Activated CD4-positive, alpha-beta T cell treated with anti-CD3 and anti-CD28 coated beads, Interleukin-2, amount 50 U/mL, for 1 hour (primary cell): ENCODE results near the gene MTFP1.
"Not testable (repeated sequence)": the region's sequence is repeated elsewhere in the genome, so short reads cannot be mapped to it uniquely, and the experiment has no call there.

Experiments used
- DNase-seq: peaks from one replicate; pipeline ENCODE4 v3.0.0-alpha.2; 2020

Gene MTFP1

DNA sequence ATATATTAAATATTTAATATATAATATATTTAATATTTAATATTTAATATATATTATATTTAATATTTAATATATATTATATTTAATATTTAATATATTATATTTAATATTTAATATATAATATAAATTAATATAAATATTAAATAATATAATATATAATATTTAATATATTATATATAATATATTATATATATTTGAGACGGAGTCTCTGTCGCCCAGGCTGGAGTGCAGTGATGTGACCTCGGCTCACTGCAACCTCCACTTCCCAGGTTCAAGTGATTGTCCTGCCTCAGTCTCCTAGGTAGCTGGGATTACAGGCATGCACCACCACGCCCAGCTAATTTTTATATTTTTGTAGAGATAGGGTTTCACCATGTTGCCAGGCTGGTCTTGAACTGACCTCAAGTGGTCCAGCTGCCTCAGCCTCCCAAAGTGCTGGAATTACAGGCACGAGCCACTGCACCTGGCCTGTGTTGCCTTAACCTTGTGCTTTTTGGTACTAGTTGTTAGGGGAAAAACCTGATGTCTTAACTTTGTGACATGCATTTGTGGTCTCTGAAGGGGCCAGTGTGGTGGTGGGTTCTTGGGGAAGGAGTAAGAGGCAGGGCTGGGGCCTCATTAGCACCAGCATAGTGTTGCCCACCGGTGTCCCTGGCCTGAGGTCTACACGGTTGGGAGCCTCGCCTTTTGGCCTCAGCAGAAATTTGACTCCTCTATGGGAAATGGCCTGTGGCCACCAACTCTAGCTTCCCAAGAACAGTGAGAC, 29.7 kb downstream of the MTFP1 start:
- DNase-seq, result no peak

DNA sequence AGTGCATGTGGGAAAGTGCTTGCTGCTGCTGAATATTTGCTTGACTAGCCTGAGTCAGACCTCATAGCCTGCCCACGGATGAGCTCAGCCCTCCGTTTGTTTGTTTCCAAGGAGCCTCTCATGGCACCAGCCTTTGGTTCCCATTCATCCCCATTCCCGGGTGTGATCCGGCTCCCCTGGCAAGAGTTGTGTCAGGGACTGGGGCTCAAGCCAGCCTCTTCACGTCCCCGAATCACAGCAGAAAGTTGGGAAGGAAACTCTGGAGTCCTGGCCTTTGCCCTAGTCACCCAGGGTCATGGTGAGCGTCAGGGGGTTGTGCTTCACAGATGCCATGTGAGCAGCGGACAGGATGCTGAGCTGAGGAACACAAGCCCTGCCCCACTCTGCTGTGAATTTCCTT, 32.4 kb downstream of the MTFP1 start:
- DNase-seq, result no peak

DNA sequence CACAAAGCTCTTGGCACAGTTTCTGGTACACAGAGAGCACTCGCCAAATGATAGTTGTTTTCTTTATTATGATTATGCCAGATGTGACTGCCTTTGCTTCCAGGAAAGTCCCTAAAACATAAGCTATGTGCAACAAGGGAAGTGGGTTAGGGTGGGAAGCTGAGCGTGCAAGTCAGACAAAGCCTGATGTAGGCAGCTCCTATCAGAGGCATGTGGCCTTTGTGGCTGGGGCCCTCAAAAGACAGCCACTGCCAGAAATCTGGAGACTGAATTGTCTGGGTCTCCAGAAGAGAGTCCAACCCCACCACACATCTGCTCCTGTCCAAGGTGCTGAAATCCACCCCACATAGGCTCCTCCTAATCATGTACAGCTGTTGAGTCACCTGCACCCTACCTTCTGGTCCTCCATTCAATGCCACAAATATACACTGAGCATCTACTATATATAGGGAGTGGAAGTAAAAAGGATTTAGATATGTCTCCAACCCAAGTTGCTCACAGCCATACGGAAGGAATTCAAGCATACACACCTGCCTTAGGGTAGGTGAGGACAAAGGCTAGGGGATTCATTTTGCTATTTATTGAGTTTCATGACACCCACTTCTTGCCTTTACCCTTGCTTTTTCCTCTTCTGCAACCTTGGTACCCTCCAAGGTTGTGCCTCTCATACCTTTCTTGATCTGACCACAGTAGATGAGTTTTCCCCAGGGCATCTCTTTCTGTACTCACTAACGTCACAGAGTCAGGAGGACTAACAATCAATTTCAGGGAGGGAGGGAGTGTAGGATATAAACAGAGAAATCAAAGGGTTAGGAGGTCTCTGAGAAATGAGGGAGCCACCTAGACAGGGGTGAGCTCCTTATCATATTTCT, 33.8 kb downstream of the MTFP1 start:
- DNase-seq, result no peak

DNA sequence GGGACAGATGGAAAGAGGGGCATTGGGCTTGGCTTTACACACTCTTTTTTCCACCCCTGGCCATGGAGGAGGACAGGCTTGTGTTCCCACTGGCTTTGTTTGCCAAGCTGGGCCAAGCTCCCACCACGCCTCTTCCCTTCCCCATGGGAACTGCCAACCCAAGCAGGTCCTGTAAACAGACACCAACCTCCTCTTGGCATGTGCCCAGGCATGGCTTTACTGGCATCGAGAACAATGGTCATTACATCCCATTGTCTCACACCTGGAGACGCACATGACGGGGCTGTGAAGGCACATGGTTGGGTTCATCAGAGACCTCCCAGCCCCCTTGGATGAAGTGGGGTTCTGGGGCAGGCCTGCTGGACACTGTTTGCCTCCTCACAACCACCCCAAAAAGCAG, 34.6 kb downstream of the MTFP1 start:
- no peak for DNase-seq

DNA sequence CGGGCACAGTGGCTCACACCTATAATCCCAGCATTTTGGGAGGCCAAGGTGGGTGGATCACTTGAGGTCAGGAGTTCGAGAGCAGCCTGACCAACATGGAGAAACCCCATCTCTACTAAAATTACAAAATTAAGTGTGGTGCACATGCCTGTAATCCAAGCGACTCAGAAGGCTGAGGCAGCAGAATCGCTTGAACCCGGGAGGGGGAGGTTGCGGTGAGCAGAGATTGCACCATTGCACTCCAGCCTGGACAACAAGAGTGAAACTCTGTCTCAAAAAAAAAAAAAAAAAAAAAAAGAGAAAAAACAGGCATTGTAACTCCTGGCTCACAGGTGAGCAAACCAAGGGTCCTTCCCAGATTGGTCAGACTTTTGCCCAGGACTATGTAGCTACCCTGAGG, 35.0 kb downstream of the MTFP1 start:
- DNase-seq, result not testable (repeated sequence)

DNA sequence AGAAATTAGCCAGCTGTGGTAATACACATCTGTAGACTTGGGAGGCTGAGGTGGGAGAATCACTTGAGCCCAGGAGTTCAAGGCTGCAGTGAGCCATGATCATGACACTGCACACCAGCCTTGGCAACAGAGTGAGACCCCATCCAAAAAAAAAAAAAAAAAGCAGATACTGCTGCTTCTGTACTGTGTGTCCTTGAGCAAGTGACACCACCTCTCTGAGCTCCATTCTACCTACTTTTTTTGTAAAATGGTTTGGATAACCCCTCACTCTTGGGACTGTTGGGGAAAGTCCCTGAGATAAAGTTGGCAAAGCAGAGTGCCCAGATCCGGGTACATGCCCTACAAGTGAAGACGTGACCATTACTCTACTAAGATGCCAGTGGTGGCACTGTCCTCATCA, 43.6 kb downstream of the MTFP1 start:
- DNase-seq, result no peak

DNA sequence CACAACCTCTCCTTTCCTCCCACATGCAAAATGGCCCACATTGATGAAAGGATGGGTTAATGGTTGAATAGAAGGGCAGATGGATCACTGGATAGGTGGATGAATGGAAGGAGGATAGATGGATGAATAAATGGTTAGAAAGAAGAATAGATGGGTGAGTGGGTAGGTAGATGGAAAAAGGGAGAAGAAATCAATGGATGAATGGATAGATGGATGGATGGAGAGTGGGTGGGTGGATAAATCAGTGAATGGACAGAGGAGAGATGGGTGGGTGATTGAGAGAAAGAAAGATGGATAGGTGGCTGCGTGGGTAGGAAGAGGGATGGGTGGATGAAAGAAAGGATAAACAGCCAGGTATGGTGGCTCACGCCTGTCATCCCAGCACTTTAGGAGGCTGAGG, 45.1 kb downstream of the MTFP1 start:
- DNase-seq, result no peak

DNA sequence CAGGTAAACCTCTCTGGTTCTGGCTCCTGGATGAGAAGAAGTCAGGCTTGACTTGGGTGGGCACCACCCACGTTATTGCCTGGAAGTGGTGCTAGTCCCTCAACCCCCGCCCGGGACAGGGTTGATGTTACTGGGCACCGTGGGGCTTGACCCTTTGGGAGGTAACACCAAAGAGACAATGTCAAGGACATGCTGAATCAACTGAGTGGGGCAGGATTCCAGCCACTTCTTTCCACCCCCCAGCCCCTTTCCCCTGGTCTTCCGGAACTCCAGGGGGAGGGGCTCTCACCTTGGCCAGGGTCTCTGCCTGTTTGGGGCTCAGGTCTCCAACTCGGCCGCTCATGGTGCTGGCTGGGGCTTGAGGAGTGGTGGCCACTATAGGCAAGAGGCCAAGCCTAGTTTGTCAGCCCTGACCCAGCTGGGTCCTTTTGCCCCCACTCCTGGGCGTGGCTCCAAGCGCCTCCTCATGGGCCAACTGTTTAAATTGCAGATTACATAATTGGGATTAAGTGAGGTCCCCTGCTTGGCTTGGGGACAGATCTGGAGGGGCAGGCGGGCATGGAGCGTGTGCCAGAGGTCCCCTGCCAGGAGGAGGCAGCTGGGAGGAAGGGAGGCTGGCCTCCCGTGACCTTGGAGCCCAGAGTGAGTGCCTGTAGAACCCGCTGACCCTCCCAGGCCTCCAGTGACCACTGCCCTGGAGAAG, 46.2 kb downstream of the MTFP1 start, which contains the start of gene SEC14L3:
TSS of gene SEC14L3 (minus strand) at position 402 of the 703 bp plus-strand sequence. CDS start at position 343, 59 bp downstream.
- no peak for DNase-seq

DNA sequence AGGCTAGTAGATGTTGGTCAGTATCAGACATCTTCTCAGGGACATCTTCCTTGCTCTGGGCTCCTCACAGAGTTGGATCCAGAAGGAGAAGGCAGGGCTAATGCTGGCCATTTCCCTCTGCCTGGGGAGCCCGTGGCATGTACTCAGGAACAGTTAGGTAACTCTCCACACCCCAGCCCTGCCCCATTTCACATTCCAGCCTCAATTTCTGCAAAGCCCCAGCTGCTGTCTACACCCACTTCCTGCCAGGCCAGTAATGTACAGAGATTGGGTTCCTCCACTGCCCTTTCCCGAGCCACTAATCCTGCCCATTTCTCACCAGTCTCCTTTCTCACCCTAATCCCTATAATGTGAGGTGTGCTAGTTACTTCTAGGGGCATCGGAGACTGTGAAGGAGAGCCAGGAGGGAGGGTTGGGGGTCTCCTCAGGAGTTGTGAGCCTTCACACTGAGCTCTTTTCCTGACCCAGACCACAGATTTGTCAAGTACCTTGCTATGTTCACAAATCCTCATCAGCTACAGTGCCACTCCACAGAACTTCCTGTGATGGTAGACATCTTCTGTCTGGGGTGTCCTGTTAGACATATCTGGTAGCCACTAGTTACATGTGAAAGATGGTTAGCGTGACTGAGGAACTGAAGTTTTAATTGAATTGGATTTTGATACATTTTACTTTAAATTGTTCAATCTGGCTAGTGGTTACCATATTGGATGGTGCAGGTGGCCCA, 47.6 kb downstream of the MTFP1 start:
- DNase-seq, result no peak

DNA sequence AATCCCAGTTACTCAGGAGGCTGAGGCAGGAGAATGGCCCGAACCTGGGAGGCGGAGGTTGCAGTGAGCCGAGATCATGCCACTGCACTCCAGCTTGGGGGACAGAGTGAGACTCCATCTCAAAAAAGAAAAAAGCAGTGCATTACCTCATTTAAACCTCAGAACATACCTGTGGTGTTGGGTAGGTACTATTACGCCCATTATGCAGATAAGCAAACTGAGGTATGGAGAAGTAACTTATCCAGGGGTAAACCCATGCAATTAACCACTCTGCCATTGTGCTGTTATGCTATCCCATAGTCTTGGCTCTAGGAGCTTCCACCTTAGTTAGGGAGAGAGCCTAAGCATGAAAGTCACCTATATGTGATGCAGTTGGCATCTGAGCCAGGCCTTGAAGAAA, 48.6 kb downstream of the MTFP1 start:
- no peak for DNase-seq

DNA sequence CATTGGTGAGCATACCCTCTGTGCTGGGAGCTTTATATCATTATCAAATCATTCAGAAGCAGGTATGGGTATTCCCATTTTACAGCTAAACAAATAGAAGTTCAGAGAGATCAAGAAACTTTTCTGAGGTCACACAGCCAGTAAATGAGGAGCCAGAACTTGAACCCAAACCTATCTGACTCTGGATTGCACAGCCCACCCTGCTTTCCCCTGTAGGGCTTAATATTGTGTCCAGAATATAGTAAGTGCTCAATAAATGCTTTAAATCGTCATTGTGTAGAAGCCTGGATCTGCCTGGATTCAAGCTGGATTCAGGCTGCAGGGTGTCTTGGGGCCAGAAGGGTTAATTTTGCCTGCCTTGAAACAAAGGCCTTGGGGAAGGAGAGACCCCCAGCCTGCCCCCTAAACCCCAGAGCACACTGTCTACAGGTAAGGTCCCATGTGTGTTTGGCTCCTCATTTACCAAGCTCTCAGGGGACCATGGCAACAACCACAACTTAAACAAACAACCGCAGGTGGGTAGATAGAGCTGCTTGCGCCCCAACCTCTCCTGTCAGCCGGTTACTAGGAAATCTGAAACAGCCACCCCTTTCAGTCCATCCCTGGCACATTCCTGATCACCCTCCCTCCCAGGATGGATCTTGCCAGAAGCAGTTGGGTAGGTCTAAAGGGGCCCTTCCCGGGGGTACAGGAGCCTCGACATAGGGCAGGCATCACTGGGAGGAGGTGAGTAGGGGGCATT, 49.3 kb downstream of the MTFP1 start:
- peak; percentile 20 for DNase-seq
